MV-4-11 (cell line): ENCODE measurements around the gene SERPINB6.
"Not testable (repeated sequence)": the region's sequence is repeated elsewhere in the genome, so short reads cannot be mapped to it uniquely, and the experiment has no call there.

Experiments used
- DNase-seq: peaks from one replicate; lab custom pipeline; 2025; lab: John Stamatoyannopoulos, UW

The SERPINB6 gene

DNA sequence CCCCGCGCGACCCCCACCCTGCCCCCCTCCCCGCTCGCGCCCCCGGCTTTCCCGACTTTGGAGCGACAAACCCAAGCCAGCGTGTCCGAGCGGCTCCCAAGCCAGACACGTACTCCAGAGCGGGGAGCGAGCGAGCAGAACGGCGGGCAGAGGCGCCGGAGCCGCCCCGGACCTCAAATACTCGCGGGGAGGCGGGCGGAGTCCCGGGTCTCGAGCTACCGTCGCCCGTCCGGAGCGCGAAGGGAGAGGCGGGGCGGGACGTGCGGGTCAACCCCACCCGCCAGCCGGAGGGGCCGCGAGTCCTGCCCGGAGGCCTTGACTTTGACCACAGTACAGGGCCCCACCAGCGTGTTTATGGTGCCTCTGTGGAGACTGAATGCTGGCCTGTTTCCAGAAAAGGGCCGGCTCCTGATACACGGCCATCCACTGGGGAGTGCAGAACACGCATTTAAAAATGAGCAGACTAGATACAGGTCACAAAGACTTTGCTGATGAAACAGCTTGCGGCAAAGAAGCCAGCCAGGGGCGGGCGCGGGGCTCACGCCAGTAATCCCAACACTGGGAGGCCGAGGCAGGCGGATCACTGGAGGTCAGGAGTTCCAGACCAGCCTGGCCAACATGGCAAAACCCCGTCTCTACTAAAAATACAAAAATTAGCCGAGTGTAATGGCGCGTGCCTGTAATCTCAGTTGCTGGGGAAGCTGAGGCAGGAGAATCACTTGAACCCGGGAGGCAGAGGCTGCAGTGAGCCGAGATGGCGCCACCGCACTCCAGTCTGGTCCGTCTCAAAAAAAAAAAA, at the start of gene SERPINB6:
SERPINB6 (minus strand) TSS at position 148 of the 799 bp plus-strand sequence. CDS start 12,235 bp downstream, outside the sequence.
- peak; percentile 57 for DNase-seq

DNA sequence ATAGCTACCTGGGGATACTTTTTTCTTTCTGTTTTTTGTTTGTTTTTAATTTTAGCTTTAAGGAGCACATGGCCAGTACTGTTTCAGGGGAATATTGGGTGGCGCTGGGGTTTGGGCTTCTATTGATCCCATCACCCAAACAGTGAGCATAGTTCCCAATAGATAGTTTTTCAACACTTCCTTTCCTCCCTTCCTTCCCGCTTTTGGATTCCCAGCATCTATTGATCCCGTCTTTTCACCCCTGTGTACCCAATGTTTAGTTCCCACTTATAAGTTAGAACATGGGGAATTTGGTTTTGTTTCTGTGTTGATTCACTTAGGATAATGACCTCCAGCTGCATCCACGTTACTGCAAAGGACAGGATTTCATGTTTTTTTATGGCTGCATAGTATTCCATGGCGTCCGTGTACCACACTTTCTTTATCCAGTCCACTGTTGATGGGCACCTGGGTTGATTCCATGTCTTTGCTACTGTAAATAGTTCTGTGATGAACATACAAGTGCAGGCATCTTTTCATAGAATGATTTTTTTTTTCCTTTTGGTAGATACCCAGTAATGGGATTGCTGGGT, 48.5 kb upstream of the SERPINB6 start:
- DNase-seq, result no peak

DNA sequence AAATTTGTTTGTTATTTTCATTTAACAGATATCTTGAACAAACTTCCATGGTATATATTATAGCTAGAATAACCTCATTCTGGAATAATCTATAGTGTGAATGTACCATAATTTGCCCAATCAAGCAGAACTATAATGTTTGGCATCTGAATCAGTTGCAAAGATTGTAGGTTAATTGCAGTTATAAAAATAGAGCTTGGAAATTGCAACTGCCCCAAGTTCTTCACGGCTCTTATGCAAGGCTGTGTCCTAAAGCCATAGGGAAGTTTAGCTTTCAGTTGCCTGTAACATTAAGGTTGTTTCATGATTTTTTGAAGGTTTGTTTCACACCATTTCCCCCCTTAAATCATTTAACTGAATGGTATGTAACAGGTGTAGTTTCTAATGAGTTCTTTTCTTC, 47.7 kb upstream of the SERPINB6 start:
- peak; percentile 21 for DNase-seq

DNA sequence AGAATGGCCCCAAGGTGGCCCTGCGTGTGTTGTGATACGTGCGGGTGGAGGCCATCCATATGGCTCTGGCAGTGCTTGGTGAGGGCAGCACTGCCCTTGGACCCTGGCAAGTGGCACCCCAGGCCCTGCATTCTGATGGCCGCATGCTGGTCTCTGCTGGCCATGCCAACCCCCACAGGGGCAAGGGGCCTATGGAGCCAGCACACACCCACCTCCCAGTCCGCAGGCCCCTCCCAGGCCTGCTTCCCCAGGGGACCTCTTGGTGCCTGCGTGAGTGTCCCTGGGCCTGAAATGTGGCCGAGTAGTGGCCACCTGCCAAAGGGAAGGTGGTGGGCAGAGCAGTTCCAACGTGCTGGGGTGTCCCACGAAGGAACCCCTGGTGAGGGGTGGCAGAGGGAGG, 45.9 kb upstream of the SERPINB6 start:
- no peak for DNase-seq

DNA sequence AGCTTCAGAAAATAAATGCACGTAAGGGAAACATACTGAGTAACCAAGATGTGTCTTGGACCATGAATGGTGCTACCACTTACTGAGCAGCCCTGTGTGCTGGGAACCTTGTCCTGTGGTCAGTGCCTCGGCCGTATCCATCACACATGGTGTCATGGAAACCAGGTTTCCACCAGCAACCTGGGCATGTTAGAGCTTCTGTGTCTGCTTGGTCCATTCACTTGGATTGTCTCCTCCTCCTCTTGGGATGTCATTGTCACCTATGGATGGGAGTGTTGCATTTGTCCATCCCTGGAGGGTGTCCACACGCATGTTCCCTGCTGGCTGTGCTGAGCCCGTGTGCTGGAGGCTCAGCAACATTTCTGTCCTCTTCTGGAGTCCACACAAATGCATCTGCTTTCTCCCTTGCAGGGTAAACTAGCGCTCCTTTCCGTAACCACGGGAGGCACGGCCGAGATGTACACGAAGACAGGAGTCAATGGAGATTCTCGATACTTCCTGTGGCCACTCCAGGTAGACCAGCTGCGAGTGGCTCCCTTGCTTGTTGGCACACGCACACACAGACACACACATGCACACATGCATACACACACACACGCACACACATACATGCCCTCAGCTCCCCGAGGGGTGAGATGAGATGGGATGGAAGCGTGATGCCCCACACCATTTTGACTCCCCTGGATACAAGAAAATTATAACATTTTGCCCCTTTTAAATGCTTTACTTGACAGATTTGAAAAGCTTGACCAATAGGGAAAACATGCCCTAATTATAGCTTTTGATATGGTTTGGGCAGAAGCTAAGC, 45.3 kb upstream of the SERPINB6 start:
- no peak for DNase-seq

DNA sequence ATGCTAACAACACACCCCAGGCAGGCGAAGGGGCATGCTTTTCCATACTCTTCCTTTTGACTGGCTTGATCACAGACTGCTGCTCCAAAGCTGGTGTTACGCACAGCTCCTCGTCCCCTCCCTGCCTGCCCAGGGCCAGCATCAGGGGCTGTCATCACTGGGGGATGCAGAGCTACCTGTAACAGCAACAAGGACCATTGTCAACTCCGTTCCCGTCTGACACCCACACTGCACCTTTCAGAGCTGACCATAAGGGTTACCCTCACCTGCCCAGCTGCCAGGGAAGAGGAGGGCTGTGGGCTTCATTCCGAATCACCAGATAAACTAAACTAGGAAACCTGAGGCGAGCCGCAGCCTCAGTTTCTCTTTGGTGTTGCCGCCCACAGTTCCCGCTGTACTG, 43.8 kb upstream of the SERPINB6 start:
- DNase-seq, result no peak

DNA sequence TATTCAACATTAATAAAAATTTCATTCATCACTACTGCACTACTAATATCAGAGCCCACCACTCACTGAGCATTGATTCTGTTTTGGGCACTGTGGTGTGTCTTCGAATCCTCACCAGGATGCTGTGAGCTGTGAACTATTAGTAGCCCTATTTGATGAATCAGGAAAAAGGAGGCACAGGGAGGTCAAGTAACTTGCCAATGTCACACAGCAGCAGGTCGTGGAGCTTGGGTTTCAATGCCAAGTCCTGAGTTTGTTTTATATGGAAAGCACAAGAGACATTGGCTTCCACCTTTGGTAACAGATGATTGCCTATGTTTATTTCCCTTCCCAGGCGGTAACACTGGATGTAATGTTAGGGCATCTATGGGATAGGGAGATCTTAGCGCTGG, 43.3 kb upstream of the SERPINB6 start:
- no peak for DNase-seq

DNA sequence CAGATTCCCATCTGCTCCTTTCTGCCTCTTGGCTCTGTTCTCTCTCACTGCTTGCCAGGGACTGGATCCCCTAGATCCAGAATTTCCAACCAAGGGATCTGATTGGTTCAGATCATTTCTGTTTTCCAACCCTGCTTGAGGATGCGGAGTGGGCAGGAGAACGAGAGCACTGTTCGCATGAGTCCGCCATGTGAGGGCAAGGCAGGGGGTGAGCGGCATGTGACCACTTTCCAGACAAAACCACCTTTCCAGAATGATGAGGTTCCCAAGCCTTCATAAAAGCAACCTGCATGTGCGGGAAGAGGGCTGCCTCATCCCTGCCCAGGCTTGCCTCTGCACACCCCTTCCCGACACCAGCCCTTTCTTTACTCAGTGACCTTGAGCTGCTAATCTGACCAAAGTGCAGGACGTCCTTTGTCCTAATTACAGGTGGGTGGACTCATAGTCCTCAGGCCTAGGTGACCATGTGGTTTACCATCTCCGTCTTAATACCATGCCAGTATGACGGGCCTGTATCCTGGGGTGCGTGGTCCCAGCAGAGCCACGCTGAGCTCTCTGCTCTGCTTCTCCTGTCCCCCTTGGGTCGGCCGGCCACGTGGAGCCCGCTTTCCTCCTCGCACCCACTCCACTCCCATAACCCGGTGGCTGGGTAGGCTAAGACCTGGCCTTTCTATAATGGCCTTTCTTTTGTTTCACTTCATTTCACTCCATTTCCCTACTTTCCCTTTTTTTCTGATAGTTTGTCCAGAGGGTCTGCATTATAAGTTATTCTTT, 42.7 kb upstream of the SERPINB6 start:
- no peak for DNase-seq

DNA sequence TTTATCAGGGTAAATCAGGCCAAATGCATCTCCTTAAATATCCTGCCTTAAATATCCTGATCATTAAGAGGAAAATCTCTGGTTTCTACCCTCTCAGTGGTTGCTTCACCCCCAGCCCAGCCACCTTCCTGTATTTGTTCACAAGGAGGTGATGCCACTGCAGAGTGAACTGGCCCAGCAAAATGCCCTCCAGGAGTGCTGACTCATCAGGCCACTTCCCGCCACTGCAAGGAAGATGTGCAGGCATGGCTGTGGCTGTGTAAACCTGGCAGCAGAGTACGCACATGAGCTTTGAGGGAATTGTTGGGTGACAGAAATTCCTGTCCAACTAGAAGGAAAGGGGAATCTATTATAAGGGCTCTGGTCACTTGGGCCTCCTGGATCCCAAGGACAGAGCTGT, 42.1 kb upstream of the SERPINB6 start:
- DNase-seq, result peak; percentile 57

DNA sequence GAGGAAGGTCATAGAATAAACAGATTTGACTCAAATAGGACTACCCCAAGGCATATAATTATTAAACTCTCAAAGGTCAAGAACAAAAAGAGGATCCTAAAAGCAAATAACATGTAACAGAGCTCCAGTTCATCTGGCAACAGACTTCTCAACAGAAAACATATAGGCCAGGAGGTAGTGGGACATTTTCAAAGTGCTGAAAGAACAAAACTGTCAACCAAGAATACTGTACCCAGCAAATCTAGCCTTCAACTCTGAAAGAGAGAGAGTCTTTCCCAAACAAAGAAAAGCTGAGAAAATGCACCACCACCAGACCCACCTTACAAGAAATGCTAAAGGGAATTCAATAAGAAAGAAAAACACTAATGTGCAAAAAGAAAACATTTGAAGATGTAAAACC, 40.2 kb upstream of the SERPINB6 start:
- no peak for DNase-seq

DNA sequence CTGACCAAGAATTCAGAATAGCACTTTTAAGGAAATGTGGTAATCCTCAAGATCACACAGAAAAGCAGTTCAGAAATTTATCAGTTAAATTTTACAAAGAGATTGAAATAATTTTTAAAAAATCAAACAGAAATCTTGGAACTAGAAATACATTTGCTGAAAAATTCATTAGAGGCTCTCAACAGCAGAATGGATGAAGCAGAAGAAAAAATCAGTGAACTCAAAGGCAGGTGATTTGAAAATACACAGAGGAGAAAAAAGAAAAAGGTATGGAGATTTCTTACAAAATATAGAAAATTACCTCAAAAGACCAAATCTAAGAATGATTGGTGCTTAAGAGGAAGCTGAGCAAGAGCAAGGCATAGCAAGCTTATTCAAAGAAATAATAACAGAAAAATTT, 39.8 kb upstream of the SERPINB6 start:
- DNase-seq, result no peak

DNA sequence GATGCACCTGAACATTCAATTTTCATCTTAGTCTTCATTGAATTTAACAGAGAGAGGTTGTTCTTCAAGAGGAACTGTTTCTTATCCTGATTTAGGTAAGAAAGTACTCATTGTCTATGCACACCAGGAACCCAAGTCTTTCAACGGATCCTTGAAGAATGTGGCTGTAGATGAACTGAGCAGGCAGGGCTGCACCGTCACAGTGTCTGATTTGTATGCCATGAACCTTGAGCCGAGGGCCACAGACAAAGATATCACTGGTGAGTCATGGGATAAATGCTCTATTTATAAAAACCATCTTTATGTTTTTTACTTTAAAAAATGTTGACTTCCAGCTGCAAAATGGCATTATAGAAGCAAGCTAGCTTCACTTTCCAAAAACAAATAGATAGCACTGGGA, 38.6 kb upstream of the SERPINB6 start:
- DNase-seq, result no peak

DNA sequence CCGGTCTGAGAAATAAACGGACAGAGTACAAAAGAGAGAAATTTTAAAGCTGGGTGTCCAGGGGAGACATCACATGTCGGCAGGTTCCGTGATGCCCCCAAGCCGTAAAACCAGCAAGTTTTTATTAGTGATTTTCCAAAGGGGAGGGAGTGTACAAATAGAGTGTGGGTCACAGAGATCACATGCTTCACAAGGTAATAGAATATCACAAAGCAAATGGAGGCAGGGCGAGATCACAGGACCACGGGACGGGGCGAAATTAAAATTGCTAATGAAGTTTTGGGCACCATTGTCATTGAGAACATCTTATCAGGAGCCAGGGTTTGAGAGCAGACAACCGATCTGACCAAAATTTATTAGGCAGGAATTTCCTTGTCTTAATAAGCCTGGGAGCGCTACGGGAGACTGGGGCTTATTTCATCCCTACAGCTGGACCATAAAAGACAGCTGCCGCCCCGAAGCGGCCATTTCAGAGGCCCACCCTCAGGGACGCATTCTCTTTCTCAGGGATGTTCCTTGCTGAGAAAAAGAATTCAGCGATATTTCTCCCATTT, 37.4 kb upstream of the SERPINB6 start:
- not testable (repeated sequence) for DNase-seq

DNA sequence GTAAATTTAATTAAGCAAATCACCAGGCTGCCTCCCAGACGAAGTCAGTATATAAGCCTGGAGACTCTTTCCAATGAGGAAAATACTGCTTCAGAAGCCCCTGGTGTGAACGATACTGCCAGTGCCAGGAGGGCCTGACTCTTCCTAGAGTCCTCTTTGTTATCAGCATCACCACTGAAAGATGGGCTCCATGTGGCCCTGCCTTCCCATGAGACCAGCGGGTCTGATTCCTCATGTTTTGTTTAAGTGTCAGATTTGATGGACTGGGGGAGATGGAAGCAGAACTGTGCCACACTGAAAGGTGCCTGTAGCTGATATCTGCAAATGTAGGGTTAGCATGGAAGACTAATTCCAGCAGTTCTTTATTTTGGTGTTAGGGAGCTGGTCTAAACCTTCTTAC, 36.2 kb upstream of the SERPINB6 start:
- DNase-seq, result no peak

DNA sequence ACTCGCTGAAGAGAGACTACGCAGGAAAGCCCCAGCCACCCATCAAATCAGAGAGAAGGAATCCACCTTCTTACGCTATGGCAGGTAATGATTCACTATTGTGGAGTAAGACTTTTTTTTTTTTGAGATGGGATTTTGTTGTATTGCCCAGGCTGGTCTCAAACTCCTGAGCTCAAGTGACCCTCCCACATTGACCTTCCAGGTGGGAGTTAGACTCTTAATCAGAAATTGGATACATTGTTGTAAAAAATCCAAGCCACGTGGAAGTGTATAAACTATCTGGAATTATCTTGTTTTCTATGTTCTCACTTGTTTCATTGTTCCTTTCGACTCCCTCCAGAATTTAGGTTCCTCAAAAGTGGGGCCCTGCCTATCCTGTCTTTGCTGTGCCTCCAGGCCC, 35.1 kb upstream of the SERPINB6 start:
- DNase-seq, result no peak

DNA sequence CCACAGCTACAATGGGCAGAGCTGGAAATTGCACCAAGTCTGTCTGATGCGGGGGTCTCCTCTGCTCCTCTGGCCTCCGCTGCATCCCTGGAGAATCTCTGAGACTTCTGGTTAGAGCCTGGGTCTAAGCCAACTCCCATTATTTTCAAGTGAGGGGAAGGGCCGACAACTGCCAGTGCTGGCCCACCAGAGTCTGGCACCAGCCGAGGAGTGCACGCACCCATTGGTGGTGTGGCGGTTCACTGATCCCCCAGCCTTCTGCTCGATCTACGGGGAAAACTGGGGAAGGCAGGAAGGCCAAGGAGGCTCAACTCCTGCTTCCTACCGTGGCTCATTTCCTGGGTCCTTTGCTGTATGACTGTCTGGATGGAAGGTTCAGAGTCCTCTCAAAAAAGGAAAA, 34.5 kb upstream of the SERPINB6 start:
- no peak for DNase-seq

DNA sequence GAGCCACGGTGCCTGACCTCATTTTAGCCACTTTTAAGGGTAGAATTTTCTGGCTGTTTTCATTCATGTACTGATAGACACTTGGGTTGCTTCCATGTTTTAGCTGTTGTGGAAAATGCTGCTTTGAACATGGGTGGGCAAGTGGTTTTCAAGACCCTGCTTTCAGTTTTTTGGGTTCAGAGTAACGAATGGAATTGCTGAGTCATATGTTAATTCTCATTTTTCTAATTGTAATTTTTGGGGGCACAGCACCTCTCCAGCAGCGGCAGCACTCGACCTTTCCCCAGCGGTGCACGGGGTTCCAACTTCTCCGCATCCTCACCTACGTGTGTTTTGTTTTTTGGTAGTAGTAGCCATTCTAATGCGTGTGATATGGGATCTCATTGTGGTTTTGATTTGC, 33.7 kb upstream of the SERPINB6 start:
- no peak for DNase-seq

DNA sequence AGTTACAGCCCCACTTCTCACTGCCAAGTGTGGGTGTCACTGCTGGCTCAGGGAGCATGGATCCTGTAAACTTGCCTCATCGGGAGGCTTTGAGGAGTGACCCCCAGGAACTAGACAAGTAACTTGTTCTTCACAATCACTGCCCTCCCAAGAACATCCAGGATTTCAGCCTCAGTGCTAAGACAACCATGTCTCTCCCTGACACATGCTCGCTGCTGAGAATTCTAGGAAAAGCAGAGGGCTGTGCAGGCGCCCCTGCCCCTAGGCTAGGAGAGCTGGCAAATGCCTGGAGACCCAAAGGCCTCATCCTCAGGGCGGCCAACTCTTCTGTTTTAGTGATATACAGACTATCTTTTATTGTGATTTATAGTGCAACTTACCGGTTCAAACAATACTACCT, 31.9 kb upstream of the SERPINB6 start:
- DNase-seq, result not testable (repeated sequence)

DNA sequence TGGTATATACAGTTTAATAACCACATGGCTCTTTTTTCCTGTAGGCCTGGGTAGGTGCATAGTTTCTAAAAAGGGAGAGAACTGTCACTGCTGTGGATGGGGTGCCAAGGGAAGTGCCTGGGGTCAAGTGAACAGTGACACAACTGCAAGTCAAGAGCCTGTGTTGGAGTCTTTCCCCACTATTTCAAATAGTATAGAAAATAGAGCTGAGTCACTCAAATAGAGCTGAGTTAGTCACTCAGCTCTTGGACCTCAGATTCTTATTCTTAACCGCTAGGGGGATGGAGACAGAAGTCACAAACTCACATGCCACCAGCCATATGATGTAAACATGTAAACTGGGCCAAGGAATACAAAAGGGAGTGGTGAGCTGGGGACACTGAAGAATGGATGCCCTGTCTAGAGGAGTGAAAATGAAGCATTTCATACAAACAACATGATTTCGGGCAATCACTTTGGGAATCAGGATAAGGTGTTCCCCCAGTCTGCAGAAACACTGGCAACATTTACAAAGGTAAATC, 30.5 kb upstream of the SERPINB6 start:
- peak; percentile 91 for DNase-seq

DNA sequence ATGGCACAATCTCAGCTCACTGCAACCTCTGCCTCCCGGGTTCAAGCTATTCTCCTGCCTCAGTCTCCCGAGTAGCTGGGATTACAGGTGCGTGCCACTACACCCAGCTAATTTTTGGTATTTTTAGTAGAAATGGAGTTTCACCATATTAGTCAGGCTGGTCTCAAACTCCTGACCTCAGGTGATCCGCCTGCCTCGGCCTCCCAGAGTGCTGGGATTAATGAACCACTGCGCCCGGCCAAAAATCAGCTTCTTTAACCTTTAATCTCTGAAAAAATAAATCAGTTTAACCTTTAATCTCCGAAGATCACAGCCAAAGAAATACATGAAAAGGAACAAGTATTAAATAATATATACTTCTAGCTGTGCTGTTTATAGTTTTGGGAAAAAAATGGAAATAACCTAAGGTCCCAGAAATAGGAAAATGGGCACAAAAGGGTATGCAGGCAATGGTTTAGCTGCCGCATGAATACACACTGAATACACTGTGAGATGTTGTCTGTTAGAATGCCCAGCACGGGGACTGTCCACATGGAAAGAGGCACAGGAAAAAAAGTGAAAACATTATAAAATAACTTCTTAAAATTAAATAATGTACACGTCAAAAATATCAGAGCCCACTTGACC, 29.9 kb upstream of the SERPINB6 start:
- DNase-seq, result no peak
